ENCODE data around the gene HPS1. TPM values are rescaled to one million over a fixed set of nuclear protein-coding genes. Genes with fewer than 3 reads are reported as not detected.
"Not testable (repeated sequence)": the region's sequence is repeated elsewhere in the genome, so short reads cannot be mapped to it uniquely, and the experiment has no call there.

Gene HPS1
- total RNA-seq, 1 donor from 2014 or later, result 28.8 TPM

DNA sequence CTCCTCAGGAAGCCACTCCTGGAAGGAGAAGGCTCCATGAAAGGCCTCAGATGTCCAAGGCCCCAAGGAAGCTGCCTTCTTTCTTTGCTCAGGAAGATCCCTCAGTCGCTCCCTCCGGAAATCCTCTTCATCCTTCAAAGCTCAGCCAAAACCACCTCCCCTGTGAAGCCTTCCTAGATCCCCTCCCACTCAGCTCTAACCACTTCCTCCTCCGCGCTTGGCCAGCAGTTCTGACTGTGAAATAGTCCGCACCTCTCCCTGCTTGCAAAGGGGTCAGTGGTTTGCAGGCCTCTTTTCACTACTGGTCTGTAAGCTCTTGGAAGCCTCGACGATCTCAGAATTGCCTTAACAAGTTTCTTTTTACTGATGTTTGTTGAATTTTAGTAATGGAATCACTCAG lies 55.7 kb downstream of the HPS1 start:
- DNase-seq (ENCODE audit: low read depth, low spot score), result no peak

- no peak for DNase-seq (ENCODE audit: low read depth, low spot score)
These were observed 56.3 kb downstream of the HPS1 start for GRCh38 chr10:98390406-98390805.

- no peak for DNase-seq (ENCODE audit: low read depth, low spot score)
These were observed 57.3 kb downstream of the HPS1 start for GRCh38 chr10:98389398-98389797.

- DNase-seq (ENCODE audit: low read depth, low spot score), result no peak
These were observed 58.6 kb downstream of the HPS1 start for GRCh38 chr10:98388101-98388655.

DNA sequence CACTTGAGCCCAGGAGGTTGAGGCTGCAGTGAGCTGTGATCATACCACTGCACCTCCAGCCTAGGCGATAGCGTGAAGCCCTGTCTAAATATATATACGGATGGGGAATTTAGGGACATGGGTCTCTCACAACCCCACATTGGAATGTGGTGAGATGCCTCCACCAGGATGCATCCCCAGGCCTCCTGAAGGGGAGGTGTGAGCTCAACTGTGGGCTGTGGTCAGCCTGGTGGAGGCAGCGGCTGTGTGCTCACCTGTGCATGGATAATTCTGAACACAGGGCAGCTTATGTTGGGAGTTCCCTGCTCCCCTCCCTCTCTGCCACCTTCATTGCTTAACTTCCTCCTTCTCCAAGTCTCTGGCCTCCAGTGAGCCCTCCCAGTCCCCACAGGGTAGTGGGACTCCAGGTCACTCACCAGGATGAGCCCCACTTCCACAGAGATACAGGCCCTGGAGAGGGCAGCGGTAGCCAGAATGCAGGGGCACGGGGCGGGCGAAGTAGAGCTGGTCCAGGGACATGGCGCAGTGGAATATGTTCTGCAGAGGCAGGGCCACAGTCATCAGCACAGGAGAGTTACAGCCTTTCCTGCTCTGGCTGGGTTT lies 62.1 kb downstream of the HPS1 start:
- DNase-seq (ENCODE audit: low read depth, low spot score), result no peak

GRCh38 chr10:98383869-98384268 lies 62.9 kb downstream of the HPS1 start:
- no peak for DNase-seq (ENCODE audit: low read depth, low spot score)

GRCh38 chr10:98383134-98383667 lies 63.5 kb downstream of the HPS1 start:
- not testable (repeated sequence) for DNase-seq (ENCODE audit: low read depth, low spot score)

DNA sequence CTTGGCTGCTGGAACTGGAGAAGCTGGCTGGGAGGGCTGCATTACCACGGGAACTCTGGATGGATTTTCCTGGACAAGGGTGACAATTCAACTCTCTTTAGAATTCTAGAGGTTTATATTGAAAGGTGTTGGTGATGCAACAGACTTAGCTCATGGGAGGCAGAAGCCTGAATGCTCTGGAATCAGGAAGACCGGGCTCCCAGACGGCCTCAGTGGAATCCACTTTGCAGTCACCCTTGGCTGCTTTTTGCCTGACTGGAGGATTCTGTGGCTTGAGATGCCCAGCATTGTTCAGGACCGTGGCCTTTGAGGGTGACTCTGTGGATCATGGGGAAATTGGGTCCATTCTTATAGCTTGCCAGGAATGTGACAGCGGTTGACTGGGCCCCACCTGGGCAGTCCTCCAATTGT lies 64.0 kb downstream of the HPS1 start:
- DNase-seq (ENCODE audit: low read depth, low spot score), result no peak

- no peak for DNase-seq (ENCODE audit: low read depth, low spot score)
These were observed 66.0 kb downstream of the HPS1 start for GRCh38 chr10:98380493-98381339.

DNA sequence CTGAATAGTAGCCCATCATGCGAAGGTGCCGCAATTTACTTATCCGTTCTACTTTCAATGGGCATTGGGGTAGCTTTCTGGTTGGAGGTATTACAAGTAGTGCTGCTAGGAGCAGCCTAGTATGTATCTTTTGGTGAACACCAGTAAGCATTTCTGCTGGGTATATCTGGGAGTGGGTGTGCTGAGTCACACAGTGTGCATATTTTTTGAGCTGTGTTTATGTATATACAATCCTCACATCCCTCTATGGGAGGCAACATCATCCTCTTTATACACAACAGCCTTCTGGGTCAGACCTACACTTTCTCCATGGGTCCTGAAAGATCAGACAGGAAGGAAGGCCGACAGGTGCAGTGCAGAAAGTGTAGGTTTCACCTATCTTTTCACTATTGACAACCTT lies 68.0 kb downstream of the HPS1 start:
- DNase-seq (ENCODE audit: low read depth, low spot score), result no peak

DNA sequence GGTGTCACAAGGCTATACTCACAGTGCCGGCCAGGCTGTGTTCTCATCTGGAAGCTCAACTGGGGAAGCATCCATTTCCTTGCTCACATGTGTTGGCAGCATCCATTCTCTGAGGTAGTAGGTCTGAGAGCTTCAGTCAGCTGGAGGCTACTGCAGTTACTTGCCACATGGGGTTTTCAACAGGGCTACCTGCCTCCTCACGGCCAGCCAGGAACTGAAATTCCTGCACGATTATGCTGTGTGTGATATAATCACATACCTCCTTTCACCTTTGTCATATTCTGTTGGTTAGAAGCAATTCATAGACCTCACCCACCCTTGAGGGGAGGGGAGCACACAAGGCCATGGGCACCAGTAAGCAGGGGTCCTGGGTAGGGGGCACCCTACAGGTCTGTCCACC lies 69.2 kb downstream of the HPS1 start:
- no peak for DNase-seq (ENCODE audit: low read depth, low spot score)

- no peak for DNase-seq (ENCODE audit: low read depth, low spot score)
These were observed 69.7 kb downstream of the HPS1 start for GRCh38 chr10:98377001-98377400.

DNA sequence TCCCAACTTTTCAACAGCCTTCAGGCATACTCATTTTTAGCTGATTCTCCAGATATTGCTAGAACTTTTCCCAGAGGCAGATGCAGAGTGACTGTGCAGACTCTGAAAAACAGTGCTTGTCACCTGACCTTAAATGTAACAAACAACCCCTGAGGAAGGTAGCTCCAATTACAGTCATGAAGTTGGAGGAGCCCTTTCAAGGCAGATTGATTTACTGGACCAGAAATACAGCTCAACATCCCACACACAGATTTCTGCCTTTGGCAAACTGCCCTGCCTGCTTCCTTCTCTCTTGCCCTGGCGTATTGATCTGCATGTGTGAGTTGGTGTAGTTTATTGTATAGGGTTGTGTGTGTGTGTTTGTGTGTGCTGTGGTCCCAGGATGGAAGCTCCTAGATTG lies 70.2 kb downstream of the HPS1 start:
- DNase-seq (ENCODE audit: low read depth, low spot score), result no peak

- DNase-seq (ENCODE audit: low read depth, low spot score), result no peak
These were observed 72.3 kb downstream of the HPS1 start for GRCh38 chr10:98374217-98374985.

DNA sequence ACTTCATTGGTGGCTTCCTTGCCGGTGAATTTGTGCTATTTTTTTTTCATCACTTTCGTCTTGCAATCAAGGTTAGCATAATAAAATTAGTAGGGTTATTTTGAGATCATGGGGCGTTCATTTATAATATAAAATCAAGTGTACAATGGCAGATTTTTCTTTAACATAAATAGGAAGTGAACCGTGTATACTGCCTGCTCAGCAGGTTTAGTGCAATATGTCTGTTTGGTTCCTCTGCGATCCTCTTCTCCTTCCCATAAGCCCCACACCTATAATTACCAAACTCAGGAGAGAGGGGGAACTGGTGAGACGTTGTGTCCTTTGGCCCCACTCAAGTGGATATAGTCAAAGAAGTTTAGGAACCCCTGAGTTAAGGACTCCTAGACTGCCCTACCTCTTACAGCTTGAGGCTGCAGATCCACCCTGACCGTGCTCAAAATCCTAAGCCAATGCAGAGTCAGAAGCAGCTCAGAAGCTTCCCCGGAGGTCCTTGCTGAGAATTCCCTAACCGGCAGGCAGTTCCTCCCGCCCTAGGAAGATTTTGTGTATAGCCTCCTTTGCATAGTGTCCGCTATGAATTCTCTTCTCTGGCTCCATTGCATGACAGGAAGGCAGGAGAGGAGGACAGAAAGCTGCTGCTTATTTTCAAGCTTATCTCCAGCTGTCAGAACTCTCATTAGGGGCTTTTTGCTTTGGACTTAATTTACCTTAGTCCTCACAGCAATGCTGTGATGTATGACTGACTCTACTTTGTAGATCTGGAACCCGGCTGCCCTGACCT lies 73.3 kb downstream of the HPS1 start:
- DNase-seq (ENCODE audit: low read depth, low spot score), result no peak

DNA sequence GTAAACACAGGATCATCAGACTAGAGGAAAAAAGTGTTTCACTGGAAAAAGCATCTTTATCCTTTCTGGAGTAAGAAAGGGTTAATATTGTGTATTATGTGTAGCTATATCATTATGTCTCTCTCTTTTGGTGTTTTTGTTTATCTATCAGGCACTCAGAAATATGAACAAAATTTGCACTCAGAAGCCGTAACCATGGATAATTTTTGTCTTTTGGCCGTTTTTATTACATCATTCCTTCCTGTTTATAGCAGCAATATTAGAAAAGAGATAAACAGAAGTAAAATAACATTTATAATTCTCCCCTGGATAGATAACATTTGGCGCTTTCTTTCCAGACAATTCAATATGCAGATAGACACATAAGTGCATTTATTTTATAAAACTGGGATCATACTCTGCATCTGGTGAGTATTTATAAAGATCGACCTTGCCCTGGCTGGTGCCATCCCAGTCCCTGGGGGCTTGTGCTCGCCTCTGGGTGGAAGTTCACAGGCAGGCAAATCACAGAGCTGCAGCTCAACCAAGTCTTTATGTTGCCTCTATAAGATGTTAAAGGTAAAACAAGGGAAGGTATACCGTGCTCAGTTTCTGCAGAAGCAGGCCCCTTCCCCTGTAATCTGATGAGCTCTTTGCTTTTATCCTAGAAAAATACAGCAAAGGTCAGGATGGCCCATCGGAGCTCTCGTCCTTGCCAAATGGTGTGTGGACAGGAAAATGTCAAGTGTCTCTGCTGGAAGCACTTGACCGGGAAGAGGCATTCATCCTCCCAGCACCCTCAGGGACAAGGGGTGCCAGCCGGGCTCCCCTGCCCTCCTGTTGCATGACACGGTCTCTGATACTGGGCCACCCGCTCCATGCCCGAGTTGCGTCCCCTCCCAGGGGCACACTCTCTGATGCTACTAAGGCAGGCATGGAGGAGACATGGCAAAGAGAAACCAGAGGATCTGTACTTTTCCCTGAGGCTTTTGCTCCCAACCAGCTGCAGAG lies 75.6 kb downstream of the HPS1 start:
- DNase-seq (ENCODE audit: low read depth, low spot score), result no peak

DNA sequence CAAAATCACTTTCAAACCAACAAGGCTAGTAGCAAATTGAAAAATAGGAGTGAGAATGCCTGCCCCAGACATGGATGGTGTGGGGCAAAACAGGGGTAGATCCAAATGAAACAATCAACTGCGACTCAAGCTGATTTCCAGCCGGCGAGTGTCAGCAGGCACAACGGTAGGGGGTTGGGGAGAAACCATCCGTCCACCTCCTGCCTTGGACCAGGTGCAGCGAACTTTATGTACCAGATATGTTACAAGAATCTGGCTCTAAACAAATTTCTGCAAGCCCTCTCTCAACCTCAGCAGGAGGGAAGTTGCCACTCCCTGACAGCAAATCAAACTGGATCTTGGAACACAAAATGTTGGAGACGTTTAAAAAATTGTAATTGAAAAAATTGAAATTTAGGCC lies 76.9 kb downstream of the HPS1 start:
- no peak for DNase-seq (ENCODE audit: low read depth, low spot score)

DNA sequence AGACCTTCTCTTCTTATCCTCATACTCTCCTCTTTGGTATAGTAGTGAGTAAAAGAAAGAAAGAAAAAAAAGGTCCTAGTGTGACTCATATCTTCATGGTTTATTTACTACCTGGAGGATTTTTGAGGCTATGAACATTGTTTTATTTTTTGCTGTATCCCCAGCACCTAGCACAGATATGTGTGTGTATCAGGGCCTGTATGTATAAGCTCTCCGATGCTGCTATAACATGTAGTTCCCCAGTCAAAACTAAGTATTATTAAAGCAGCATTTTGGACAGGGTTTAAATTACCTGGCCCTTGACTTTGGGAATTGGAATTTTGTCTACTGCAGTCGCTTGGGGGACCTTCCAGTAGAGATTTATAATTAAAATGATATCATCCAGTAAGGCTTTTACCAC lies 78.1 kb downstream of the HPS1 start:
- no peak for DNase-seq (ENCODE audit: low read depth, low spot score)

GRCh38 chr10:98367604-98368451 lies 78.9 kb downstream of the HPS1 start:
- no peak for DNase-seq (ENCODE audit: low read depth, low spot score)
